SW 1271 (cell line): ENCODE data around the gene TLE7.
A peak's percentile ranks its signal among the peaks of the same experiment; 100 is the strongest.

Experiments
- DNase-seq, 2 experiments: peaks; one replicate each; lab custom pipeline; 2025; lab: John Stamatoyannopoulos, UW

TLE7 gene

GRCh38 chr16:71448274-71448866 is 6.5 kb upstream of the TLE7 start:
- no peak for DNase-seq

- no peak for DNase-seq
These were observed 1.9 kb upstream of the TLE7 start for GRCh38 chr16:71443714-71444113.

GRCh38 chr16:71441348-71442050 is 355 bp downstream of the TLE7 start:
- no peak for DNase-seq

GRCh38 chr16:71440669-71441347 is 1.0 kb downstream of the TLE7 start:
- no peak for DNase-seq

- DNase-seq, result no peak
These were observed 2.3 kb downstream of the TLE7 start for GRCh38 chr16:71439523-71439922.

- DNase-seq, result no peak
These were observed 5.4 kb downstream of the TLE7 start for GRCh38 chr16:71436473-71436872.

GRCh38 chr16:71432906-71433305 is 8.9 kb downstream of the TLE7 start:
- no peak for DNase-seq

- no peak for DNase-seq
These were observed 9.9 kb downstream of the TLE7 start for GRCh38 chr16:71431991-71432390.

- no peak for DNase-seq
These were observed 10.7 kb downstream of the TLE7 start for GRCh38 chr16:71431176-71431575.

GRCh38 chr16:71430744-71431143 is 11.1 kb downstream of the TLE7 start:
- DNase-seq, result no peak

GRCh38 chr16:71429581-71429980 is 12.3 kb downstream of the TLE7 start:
- no peak for DNase-seq

GRCh38 chr16:71428883-71429282 is 13.0 kb downstream of the TLE7 start:
- no peak for DNase-seq

- no peak for DNase-seq
These were observed 13.5 kb downstream of the TLE7 start for GRCh38 chr16:71428385-71428784.

GRCh38 chr16:71426880-71427615 is 14.8 kb downstream of the TLE7 start:
- DNase-seq, result no peak

GRCh38 chr16:71426069-71426879 is 15.6 kb downstream of the TLE7 start:
- DNase-seq, result no peak

- DNase-seq, result no peak
These were observed 16.1 kb downstream of the TLE7 start for GRCh38 chr16:71425746-71426068.

GRCh38 chr16:71424626-71425025 is 17.2 kb downstream of the TLE7 start:
- no peak for DNase-seq

GRCh38 chr16:71423865-71424264 is 18.0 kb downstream of the TLE7 start:
- DNase-seq, result no peak

- no peak for DNase-seq
These were observed 18.8 kb downstream of the TLE7 start for GRCh38 chr16:71423016-71423415.

- DNase-seq, result peak in 1 of 2 experiments; percentile 10
These were observed 19.9 kb downstream of the TLE7 start for GRCh38 chr16:71421911-71422310.

GRCh38 chr16:71414038-71414437 is 27.8 kb downstream of the TLE7 start:
- DNase-seq, result no peak

- no peak for DNase-seq
These were observed 28.5 kb downstream of the TLE7 start for GRCh38 chr16:71413341-71413740.
